GM19239 (cell line): ENCODE results near the gene DPYSL4.
A peak's percentile ranks its signal among the peaks of the same experiment; 100 is the strongest.

Experiments used
- DNase-seq: peaks from one replicate; pipeline ENCODE4 v3.0.0; 2011; ENCODE audit warnings: low spot score; ENCODE audit not compliant: insufficient read length
- FAIRE-seq: peaks from 2 replicates; lab custom pipeline; 2011; peaks lifted over from hg19 to GRCh38; lab: Jason Lieb, UNC

Gene DPYSL4

DNA sequence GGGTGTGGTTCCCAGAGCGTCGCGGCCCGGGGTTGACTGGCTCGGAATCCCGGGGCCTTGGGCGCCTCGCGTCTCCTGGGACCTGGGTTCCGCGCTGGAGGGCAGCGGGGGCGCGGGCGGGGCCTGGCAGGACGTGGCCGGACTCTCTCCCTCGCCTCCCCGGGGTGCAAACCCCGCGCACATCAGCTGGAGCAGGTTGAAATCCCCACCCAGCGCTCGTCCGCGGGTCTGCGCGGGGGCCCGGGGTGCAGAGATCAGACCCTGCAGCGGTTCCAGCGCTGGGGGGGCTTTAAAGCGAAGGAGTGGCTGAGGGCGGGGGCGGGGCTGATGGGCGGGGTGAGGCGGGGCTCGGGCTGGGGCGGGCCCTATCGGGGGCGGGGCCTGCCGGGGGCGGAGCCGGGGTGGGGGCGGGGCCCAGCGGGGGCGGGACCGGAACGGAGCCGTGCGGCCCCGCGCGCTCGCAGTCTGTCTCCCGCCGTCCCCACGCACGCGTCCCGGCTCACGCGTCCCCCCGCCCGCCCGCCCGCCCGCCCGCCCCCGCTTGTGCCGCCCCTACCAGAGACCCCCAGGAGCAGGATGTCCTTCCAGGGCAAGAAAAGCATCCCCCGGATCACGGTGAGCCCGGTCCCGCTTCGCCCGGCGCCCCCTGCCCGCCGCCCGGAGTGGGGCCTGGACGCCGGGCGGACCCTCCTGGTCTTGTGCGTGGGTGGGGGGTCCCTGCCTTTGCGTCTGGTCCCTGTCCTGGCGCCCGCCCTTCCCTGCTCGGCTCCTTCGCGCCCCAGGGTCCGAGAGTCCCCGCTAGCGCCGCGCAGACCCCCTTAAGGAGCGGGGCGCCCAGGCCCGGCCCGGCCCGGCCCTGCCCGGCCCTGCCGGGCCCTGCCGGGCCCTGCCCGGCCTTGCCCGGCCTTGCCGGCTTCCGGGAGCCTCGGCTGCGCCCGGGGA lies at the start of gene DPYSL4:
TSS of gene DPYSL4 (plus strand) at position 461 of the 942 bp plus-strand sequence. CDS start at position 577, 116 bp downstream.
- DNase-seq (peak; percentile 72), FAIRE-seq (no peak)

DNA sequence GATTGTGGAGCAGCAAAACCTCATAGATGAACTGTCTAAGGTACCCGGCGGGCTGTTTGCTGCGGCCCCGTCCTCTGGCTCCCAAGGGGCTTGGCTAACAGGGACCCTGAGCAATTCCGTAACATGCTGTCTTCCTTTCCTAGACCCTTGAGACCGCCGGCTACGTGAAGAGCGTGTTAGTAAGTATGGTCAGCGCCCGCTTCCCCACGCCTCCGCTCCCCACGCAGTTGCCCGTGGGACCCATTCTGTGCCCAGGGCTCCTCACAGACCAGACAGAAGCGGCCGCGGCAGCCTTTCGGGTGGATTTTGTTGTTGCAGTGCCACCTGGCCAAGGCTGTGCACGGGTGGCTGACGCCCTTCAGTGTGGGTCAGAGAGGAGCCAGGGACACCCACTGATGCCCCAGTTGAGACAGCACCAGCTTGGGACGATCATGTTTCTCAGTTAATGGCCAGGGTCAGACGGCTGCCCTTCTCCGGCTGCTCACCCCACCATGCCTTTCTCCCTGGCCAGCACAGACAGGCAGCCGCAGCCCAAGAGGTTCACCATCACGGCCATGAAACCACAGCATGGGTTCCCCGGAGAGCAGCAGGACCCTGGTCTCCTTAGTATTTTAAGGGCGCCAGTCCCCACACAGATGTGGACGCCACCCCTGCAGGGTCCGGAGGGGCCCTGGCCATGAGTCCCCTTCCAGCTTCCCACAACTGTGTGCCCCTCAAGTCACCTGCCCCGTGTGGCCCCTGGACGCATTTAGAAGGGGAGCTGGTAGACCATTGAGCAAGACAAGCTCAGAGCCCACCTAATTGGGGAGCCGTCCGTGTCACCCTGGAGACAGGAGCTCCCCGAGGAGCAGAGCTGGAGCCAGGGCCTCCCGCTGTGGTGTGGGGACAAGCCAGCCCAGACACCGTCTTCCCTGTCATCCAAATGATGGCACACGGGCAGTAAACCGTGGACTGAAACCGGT lies 49.4 kb upstream of the DPYSL4 start:
- no peak for FAIRE-seq
- no peak for DNase-seq

DNA sequence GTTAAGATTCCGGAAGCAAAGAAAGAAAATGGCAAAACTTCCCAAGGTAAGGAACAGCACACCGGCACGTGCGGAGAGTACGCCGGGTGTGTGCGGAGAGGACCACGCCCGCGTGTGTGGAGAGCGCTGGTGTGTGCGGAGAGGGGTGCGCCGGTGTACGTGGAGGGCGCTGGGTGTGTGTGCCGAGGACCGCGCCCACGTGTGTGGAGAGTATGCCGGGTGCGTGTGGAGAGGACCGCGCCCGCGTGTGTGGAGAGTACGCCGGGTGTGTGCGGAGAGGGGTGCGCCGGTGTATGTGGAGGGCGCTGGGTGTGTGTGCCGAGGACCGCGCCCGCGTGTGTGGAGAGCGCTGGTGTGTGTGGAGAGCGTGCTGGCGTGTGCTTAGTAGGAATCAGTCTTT lies 48.6 kb upstream of the DPYSL4 start:
- DNase-seq: no peak
- no peak for FAIRE-seq

DNA sequence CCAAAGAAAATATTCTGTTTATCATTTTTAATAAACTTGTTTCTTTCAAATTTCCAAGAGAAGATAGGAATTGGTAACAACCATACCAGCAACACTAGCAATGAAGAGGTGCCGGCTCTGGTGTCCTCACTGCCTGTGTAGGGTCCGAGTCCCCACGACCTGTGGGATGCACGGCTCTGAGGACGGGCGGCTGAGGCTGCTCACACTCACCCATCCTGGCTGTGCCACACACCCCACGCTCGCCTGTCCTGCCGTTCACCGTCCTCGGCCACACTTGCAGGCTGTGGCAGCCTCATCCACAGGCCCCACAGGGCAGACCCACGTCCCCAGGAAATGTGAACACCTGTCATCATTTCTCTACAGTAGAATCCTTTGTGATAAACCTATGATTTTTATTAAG lies 48.2 kb upstream of the DPYSL4 start:
- DNase-seq (no peak), FAIRE-seq (no peak)

DNA sequence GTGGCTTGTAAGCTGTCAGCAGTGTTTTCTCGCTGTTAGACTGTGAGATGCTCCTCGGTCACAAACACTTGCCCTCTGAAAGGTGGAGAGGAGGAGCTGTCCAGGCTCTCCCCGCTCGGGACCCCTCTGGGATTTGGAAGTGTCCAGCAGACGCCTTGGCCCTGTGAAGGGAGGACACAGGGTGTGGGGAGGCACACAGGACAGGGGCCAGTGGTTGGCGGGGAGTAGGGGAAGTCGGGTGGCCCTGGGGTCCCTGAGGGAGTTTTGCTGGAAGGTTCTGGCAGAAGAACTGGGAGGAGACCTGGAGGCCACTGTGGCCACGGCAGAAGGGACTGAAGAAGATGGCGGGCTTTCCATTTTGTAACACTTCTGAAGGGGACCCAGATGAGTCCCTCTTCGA lies 47.2 kb upstream of the DPYSL4 start:
- DNase-seq (no peak), FAIRE-seq (no peak)

DNA sequence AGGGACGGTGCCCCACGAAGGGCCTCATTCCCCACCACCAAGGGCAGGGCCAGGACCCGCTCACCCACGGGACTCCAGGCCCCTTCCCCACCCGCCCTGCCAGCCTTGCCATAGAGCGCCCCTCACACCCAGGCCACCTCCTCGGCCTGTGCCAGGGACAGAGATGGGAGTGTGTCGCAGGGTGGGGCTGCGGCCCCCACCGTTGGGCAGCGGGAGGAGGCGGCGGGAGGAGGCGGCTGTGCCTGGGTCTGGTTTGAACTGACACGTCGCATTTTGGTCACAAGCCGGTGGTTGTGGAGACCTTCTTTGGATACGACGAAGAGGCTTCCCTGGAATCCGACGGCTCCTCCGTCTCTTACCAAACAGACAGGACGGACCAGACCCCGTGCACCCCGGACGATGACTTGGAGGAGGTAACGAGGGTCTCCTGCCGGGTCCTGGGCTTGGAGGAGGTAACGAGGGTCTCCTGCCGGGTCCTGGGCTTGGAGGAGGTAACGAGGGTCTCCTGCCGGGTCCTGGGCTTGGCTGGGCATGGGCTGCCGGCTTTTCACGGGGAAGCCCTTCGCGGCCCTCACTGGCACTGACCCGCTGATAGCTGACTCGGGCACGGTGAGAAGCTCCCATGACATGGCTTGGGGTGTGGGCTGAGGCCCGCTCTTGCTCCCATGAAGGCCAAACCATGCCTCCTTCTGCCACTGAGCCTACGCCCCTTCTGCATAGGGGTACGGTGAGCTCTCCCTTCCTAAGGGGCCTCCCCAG lies 46.4 kb upstream of the DPYSL4 start:
- FAIRE-seq: no peak

DNA sequence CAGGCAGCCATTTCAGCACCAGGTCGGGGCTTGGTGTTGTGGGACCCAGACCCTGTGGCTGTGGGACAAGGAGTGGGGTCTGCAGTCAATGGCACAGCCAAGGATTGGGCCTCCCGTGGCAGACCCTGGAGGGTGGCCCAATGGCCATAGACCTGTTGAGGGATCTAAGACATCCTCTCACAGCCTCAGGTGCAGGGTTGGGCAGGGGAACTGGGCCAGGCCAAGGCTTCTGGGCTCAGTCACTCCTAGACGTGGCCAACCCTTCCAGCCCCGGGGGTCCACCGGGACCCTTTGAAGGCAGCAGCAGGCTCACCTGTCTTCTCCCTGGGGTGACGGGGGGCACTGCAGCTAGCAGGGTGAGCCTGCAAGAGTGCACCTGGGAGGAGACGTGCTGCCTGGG lies 45.7 kb upstream of the DPYSL4 start:
- DNase-seq (no peak), FAIRE-seq (no peak)

More for the DNA sequence above, 46.4 kb upstream of the DPYSL4 start:
- DNase-seq: no peak

DNA sequence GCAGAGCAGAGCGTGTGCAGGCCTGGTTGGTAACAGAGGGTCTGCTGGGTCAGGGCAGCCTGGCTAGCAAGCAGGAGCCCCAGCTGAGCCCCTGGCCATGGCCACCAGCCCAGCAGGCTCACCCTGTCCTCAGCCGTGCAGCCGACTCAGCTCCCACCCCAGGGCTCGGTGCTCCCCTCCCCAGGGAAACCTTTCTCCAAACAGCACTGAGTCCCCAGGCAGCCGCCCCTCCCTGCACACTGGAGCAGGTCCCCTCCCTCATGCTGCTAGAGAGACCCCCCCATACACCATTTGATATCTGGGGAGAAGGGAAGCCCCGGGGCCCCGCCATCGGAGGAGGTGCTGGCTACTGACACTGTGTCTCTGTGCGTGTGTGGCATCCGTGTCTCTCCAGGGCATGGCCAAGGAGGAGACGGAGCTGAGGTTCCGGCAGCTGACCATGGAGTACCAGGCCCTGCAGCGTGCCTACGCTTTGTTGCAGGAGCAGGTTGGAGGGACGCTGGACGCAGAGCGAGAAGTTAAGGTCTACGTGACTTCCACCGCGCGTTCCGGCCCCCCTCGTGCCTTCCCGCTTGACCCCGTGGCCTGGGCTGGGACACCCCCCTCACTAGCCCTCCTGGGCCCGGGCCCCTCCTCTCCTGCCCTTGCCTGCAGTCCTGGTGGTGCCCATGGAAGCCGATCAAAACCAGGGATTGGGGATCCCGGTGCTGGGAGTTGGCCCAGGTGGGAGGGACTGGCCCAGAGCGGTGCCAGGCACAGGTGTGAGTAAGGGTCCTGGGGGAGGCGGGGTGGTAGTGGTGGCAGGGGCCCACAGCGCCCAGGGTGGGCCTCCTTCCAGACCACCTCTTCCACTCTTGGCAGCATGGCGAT lies 45.0 kb upstream of the DPYSL4 start:
- DNase-seq: no peak
- FAIRE-seq: no peak

DNA sequence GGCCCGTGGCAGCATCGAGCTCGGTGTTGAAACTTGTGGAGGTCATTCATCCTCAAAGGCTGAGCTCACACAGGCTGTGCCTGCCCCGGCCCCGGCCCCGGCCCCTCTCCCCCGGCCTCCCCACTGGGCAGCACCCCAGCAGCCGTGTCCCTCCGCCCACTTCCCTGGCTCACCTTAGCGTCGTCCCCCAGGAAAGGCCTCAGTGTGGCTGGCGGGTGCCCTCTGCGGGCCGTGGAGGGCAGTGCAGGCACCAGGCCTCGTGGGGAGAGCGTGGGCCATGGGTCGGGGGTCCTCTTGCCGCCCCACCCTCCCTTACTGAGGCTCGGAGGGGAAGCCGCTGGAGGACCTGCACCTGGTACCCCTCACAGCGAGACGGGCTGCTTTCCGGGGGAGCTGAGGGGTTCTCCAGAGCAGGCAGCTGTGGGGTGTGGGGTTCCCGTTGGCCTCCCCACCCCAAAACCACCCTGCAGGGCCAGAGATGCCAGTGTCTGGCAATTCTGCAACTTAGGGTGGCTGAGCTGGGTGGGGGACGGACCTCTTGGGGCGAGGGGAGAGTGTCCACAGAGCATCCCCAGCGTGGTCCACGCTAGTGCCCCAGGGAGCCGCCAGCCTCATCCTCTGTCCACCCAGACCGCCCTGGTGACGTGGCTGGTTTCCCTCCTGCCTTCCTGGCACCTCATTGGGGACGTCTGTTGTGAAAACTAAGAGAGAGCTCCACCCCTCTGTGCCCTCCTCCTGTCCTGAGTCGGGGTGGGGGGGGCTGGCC lies 44.2 kb upstream of the DPYSL4 start:
- peak; percentile 92 for DNase-seq
- no peak for FAIRE-seq

DNA sequence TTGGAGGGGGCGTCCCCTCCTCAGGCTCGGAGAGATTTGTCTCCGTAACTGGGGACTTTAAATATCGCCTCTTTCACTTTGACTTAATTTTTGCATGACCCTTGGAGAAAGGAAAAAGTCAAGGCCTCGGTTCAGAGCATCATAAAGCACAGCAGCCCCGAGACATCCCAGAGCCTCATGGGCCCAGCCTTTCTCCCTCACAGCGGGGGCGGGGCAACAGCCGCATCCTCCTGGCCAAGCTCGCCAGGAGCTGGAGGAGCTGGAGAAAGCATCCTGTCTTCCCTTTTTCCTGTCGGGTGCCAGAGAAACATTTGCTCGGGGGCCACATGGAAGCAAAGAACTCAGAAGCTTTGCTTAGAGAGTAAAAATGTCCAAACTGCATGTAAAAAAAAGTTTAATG lies 43.6 kb upstream of the DPYSL4 start:
- DNase-seq (no peak), FAIRE-seq (no peak)

DNA sequence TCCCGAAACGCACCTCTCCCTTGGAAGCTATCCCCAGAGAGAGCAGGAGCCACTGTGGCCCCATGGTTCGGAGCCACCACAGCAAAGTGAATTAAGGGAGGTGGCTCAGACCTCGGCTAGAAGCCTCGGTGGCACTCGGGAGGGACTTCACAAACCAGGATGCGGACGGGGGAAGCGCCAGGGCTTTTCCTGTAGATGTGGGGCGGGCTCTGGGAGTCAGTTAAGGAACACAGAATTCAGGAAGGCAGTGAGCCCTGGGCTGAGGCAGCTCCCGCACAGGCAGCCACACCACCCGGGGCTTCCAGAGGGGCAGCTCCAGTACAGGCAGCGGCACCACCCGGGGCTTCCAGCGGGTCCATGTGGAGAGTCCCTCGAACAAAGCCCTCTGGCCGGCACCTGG lies 42.7 kb upstream of the DPYSL4 start:
- FAIRE-seq: no peak
- no peak for DNase-seq

DNA sequence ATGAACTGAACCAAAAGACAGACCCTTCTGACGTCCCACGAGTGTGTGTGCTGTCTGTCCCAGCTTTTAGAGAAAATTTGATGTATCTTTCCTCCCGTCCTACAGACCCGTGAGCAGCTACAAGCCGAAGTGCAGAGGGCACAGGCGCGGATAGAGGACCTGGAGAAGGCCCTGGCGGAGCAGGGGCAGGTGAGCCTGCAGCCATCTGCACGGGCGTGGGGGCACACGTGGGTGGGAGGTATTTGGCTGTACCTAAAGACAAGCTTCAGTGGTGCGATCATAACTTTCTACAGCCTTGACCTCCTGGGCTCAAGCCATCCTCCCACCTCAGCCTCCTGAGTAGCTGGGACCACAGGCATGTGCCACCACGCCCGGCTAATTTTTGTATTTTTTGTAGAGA lies 41.7 kb upstream of the DPYSL4 start:
- DNase-seq (no peak), FAIRE-seq (no peak)

DNA sequence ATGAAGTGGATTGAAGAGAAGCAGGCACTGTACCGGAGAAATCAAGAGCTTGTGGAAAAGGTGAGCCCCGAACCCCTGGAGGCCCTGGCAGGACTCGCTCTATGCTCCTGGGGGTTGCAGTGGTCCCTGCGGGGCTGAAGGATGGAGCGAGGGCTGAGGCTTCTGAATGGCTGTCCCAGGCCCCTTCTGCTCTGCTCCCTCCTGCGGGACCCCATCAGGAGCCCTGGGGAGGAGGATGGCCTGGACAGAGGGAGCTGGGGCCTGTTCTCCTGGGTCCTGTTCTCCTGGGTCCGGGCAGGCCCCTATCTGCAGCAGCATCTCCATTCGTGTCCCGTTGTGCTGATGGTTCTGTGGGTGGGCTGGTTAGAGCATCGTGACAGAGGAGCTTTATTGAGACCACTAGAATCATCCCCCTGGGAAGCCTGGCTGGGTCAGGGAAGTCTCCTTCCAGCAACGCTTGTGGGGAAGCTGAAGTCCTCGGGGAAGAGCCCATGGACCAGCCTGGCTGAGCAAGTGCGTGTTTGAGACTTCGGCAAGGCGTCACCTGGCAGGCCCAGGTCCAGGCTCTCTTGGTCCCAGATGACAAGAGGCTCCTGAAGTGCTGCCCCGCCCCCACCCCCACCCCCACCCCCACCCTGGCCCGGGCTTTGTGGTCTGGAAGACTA lies 41.1 kb upstream of the DPYSL4 start:
- no peak for FAIRE-seq

DNA sequence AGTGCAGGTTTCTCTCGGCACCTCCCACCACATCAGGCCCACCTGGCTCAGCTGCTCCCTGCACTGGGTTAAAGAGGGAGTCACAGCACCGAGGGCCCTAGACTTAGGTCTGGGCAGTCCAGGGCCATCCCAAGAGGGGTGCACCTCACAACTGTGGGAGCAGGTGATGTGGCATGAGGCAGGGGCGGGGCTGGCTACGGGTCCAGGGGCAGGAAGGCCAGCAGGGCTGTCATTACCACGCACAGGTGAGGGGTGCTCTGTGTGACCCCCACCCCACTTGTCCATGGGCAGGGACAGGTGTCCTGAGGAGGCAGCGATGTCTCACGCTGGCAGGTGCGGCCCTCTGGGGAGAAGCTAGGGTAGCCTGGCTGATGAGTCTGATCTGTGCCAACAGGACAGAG lies 40.5 kb upstream of the DPYSL4 start:
- DNase-seq: no peak
- FAIRE-seq: no peak

More for the DNA sequence above, 41.1 kb upstream of the DPYSL4 start:
- DNase-seq: no peak

DNA sequence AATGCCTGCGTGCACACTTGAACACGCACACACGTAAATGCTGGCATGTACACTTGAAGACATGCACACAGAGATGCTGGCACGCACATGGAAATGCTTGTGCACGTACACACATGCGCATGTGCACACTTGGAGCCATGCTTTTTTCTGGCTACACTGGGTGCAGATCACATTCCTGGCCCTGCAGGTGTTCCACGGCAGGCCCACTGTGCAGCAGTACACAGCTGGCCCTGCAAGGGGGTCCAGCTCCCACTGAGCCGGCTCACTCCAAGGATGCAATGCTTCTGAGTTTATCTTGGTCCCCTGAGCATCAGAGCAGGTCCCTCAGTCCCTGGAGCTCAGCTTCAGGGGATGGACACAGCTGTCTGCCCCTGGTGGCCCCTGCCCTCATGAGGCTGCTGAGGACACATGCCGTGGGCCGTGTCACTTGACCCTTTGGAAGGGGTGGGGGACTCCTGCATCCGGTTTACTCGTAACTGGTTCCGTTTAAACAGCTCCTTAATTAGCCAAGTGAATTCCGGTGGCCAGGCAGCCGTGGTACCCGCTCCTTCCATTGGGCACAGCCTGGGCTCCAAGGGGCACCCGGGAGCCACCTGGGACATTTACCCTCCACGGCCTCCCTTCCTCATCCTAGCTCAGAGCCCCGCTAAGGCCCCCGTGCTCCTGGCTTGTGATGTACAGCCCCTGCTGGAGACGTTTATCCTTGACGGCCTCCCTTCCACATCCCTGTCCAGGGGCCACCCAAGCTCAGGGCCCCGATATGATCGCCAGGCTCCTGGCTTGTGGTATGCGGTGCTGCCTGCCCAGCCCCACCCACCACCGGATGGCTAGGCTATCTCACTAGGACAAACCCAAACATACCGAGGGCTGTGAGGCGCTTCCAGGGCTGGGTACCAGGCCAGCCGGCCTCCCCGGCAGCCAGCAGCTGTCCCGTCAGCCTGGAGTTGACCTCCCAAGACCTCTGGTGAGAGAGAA lies 39.5 kb upstream of the DPYSL4 start:
- no peak for DNase-seq
- FAIRE-seq: no peak

DNA sequence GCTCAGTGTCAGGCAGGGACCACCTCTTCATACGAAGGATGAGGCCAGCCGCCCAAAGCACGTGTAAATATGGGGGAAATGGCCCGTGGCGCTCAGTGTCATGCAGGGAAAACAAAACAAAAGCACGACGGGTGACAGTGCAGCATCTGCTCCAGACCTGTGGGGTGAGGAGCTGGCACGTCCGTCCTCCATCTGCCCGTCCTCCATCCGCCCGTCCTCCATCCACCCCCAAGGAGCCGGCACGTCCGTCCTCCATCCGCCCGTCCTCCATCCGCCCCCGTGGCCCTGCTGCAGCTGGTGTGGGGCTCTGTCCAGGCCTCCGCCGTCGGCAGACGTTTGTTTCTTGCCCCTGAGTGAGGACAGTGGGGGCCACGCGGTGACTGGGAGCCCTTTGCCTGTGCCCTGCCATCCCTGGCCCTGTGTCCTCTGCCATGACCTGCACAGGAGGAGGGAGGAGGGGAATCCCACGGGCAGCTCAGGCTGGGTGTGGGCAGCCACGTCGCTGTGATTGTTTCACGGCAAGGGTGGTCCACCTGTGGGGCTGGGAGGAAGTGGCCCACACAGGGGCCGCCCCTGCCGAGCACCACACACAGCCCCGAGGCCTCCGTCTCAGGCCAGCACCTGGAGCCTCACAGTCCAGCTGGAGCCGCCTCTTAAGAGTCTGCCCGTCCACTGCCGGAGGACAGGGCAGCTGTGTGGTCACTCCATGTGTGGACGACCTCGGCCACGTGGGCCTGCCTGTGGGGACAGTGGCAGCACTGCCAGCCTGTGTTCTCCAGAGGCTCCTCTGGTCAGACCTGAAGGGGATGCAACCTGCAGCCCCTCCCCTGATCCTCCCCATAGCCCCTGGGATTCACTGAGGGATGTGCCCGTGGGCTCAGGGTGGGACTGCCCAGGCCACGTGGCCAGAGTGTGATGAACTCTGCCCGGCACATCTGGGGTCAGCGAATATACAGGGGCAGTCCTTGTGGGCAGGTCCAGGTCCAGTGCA lies 38.2 kb upstream of the DPYSL4 start:
- no peak for FAIRE-seq

More for the DNA sequence above, 38.2 kb upstream of the DPYSL4 start:
- no peak for DNase-seq
